Hematopoietic multipotent progenitor cell treated with erythropoietin and hydrocortisone succinate and interleukin-3 and kit ligand, for 8 days (in vitro differentiated cells): ENCODE results near the gene GTF3C2.
"Not testable (repeated sequence)": the region's sequence is repeated elsewhere in the genome, so short reads cannot be mapped to it uniquely, and the experiment has no call there.

Experiments used
- DNase-seq: peaks from one replicate; pipeline ENCODE4 v3.0.0-alpha.2; 2015

GTF3C2 gene

DNA sequence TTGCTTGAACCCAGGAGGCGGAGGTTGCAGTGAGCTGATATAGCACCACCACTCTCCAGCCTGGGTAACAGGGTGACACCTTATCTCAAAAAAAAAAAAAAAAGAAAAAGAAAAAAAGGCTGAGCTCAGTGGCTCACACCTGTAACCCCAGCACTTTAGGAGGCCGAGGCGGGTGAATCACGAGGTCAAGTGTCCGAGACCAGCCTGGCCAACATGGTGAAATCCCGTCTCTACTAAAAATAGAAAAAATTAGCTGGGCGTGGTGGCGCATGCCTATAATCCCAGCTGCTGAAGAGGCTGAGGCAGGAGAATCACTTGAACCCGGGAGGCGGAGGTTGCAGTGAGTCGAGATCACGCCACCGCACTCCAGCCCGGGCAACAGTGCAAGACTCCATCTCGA is 36.7 kb downstream of the GTF3C2 start:
- not testable (repeated sequence) for DNase-seq

DNA sequence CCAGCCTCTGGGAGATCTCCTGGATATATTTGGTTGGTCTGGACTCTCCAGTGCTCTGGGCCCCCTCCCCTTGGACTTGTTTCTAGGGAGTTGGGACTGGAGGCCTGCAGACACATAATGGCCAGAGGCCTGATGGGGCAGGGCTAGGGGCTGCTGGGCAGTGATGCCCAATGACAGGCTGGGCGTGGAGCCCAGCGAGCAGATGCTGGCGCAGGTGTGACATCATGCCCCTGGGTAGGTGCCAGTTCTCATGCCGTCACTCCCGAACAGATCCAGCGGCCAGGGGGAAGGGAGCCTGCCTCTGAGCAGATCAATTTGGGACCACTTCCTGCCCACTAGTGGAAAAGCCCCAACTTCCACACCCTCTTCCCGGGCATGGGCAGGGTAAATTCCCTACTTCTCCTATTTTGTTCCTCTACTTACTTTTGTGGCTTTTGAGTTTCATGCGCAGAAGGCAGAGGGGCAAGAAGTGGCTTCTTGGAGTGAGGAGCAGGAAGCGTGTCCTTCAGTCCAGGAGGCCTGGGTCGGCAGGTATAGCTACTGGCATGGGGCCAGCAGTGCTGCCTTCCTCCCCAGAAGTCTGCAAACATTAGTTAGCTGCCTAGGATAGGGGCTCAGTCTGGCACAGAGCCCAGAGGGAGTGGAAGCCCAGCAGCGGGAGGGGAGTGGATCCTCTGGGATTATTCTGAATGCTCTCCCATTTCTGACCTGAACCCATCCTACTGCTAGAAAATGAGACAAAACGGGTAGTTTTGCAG is 39.7 kb downstream of the GTF3C2 start:
- no peak for DNase-seq

DNA sequence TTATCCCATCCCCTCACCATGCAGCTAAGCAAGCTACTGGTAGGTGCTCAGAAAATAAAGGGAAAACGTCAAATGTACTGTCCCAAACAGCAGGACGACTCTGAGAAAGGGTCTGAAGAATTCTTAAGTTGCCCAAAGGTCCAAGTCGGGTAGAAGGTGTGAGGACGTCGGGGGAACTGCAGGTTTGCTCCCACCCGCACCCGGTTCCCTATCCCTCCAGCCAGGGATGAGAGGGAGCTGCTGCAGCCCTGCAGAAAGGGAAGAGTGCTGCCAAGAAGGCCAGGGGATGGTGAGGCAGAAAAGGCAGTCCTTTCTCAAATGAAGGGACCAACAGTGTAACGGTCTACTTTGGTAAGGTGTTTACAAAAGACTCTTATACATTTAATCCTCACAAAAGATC is 41.4 kb downstream of the GTF3C2 start:
- DNase-seq, result no peak

DNA sequence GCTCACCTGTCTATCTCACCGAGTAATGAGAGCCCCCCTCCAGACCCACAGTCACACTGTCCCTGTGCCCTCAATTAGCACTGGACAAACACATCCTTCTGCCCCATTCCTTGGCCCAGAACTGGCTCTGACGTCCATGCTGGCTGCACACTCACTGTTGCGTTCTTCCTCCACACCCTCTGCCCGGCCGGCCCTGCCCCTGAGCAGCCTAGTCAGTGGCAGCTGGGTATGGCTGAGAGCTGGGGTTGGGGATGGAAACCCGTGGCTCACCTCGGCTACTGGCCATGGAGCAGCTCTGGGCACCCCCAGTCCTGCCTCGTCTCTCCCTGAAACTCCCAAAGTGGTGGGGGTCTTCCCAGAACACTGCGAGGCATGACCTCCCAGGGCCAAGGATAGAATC is 41.9 kb downstream of the GTF3C2 start:
- no peak for DNase-seq

DNA sequence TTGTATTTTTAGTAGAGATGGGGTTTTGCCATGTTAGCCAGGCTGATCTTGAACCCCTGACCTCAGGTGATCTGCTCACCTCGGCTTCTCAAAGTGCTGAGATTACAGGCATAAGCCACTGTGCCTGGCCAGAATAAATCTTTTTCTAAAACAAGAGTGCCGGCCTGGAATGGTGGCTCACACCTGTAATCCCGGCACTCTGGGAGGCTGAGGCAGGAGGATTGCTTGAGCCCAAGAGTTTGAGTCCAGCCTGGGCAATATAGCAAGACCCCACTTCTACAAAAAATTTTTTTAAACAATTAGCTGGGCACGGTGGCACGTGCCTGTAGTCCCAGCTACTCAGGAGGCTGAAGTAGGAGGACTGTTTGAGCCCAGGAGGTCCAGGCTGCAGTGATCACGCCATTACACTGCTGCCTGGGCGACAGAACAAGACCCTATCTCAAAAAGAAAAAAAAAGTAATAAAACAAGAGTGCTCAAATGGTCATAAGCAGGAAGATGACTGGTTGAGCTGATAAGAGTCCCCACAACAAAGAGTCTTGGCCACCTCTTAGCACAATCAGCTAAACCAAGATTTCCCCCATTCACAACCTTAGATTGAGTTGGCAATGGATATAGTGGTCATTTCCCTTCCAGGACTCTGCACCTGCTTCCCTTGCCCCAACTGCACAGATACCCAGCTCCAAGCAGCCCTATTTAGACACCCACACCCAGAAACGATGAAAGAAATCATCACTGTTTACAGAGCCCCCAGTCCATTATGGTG is 42.5 kb downstream of the GTF3C2 start:
- no peak for DNase-seq

GRCh38 chr2:27312152-27312551 is 44.4 kb downstream of the GTF3C2 start:
- no peak for DNase-seq

- DNase-seq, result no peak
Measured at GRCh38 chr2:27309651-27310050, 46.9 kb downstream of the GTF3C2 start.

DNA sequence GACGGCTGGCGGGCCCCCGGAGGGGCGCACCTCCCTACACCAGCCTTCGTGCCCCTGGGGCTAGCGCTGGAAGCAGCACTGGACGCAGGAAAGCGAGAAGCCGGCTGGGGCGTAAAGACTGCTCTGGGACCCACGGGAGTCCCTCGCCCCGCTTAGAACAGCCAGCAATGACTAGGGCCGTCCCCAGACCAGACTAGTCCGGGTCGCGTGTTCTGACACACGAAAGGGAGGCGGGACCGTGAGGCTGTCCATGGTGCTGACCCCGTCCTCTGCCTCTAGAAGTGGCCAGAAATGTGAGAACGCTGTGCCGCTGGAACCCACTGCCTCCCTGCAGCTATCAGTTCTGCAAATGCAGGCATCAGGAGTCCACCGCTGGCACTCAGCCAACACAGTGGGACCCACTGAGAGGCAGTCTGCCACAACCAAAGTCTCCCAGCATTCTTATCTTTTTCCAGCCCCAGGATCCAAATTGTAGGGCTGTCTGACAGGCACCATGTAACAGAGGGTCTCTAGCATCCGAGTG is 48.1 kb downstream of the GTF3C2 start, which contains the start of gene UCN:
TSS of gene UCN (minus strand) at position 87 of the 523 bp plus-strand sequence. CDS start 550 bp downstream, outside the sequence.
- no peak for DNase-seq

DNA sequence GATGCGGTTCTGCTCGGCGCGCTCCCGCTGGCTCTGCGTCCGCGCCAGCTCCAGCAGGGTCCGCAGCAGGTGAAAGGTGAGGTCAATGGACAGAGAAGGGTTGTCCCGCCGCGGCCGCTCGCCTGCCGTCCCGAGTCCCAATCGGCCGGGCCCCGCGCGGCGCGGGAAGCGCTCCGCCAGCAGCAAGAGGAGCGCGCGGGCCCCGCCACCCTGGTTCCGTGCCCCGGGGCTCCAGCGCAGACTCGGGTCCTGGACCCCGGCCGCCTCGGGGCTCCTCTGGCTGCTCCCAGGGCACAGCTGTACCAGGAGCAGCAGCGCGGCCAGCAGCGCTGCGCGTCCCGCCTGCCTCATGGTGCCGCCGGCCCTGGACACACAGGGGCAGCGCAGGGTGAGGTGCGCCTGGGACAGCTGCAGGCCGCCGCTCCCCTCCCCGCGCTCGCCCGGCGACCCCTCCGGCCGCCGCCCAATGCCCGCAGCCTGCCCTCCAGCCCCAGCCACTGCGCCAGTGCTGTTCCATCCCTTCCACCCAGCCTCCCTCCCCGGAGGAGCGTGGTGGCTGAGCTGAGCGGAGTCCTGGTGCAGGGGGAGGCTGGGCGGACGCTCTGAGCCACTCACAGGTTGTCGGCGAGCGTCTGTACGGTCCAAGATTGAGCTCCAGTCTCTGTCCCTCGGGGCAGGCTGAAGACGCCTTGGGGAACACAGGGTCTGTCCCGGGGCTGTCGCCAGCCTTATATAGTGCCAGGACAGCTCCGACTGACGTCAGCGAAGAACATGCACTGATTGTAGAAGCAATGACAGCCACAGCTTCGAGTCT is 48.8 kb downstream of the GTF3C2 start:
- DNase-seq, result no peak

DNA sequence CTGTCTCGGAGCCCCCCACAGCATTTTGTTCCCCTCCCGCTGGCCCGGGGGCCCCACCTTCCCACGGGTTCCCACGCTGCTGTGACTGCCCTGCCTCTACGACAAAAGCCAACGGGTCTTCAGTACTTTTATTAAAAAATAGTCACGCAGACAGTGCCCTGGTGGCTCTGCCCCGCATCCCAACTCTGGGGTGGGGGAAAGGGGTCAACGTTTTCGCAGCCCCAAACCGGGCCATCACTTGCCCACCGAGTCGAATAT is 49.3 kb downstream of the GTF3C2 start:
- DNase-seq, result no peak

DNA sequence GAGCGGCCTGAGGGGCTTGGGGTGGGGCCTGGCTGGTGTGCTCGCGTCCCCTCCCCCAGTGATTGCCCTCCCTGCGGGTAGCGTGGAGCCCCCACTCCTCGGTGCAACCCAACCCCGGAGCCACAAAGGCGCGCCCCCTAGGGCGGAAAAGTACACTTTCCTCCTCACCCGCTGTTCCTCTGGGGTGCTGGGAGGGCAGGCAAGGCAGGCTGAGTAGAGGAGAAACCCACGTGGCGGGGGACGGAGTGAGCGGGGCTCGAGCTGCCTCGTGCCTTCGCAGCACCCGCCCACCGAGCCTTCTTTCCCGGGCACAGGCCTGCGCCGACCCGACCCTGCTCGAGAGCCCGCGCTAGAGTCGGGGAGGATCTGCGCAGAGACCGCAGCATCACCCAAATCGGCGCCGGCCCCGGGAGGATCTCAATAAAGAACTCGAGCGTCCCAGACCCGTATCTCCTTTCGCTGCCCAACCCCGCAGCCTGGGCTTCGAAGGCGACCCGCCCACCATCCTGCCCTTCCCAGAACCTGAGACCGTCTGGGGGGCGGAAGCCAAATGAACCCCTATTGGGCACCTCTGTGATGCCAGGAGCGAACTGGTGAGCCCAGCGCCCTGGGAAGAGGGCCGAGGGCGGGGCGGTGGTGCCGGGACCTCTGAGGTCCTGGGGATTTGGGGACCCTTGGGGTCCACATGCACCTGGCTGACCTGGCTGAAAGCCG is 49.8 kb downstream of the GTF3C2 start:
- DNase-seq, result no peak

- no peak for DNase-seq
Measured at GRCh38 chr2:27306136-27306535, 50.4 kb downstream of the GTF3C2 start.

GRCh38 chr2:27305516-27305915 is 51.0 kb downstream of the GTF3C2 start:
- DNase-seq, result no peak

DNA sequence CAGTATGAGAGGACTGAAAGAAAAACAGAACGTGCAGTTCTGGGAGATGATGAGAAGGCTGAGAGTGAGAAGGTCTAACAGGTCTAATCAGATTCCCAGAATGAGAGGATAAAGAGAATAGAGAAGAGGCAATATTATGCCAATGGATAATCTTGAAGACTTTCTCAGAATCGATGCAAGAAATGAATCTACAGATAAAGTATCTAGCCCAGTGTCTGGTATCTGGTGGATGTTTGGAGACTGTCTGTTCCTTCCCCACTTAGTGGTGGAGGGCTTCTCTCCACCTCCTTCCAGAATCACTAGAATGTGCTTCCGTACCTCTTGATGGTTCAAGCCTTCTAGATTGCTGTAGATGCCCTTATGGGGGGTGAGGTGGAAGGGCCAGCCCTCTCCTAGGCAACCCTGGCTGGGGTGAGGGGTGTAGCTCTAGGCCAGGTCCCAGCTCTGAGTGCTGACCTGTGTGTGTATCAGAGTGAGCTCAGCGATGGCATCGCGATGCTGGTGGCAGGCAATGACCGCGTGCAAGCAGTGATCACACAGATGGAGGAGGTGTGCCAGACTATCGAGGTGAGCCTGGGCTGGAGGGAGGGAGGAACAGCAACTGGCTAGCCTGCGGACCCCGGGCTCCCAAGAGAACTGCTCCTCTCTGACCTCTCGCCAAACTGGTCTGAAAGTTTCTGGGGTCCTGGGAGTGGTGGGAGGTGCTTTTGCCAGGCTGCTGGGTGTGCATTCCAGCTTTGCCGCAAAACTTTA is 51.9 kb downstream of the GTF3C2 start:
- DNase-seq, result no peak

GRCh38 chr2:27303093-27304025 is 53.2 kb downstream of the GTF3C2 start:
- DNase-seq, result peak; percentile 79

DNA sequence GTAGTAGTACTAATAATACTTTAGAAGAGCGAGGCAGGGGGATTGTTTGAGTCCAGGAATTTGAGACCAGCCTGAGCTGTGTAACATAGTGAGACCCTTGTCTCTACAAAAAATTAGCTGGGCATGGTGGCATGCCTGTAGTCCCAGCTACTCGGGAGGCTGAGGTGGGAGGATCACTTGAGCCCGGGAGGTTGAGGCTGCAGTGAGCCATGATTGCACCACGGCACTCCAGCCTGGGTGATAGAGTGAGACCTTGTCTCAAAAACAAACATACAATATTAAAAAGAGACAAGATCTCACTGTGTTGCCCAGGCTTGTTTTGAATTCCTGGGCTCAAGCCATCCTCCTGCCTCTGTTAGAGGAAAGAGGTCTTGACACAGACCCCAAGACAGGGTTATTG is 56.0 kb downstream of the GTF3C2 start:
- DNase-seq, result not testable (repeated sequence)

- no peak for DNase-seq
Measured at GRCh38 chr2:27298391-27299080, 58.0 kb downstream of the GTF3C2 start.

- no peak for DNase-seq
Measured at GRCh38 chr2:27297195-27297594, 59.4 kb downstream of the GTF3C2 start.

DNA sequence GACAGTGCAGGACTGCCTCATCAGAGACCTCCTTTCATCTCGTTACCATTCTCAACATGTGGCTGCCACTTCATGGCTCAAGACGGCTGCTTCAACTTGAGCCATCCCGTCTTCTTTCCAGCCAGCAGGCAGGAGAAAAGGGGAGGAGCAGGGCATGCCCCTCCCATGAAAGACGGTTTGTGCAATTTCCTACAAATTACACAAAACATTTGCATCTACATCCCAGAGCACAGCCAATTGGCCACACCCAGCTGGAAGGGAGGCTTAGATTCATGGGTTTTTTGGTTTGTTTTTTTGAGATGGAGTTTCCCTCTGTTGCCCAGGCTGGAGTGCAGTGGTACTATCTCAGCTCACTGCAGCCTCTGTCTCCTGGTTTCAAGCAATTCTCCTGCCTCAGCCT is 60.1 kb downstream of the GTF3C2 start:
- no peak for DNase-seq

DNA sequence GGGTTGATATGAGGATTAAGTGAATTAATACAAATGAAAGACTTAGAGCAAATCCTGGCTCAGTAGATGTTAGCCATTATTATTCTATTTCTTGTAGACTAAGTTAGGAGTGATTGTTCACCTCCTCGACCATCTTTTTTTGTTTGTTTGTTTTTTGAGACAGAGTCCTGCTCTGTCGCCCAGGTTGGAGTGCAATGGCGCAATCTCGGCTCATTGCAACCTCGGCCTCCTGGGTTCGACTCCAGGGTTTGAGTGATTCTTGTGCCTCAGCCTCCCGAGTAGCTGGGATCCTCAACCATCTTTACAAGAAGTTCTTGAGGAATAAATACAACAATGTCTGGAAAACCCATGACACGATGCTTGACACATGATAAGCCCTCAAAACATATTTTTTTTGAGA is 61.6 kb downstream of the GTF3C2 start:
- DNase-seq, result no peak
